Osteocyte (in vitro differentiated cells): ENCODE measurements around the gene CDX2. TPM values are rescaled to one million over a fixed set of nuclear protein-coding genes. Genes with fewer than 3 reads are reported as not detected.

Experiments
- DNase-seq: peaks from one replicate; pipeline ENCODE4 v3.0.0; 2021; ENCODE audit warnings: mixed read lengths; ENCODE audit not compliant: unreplicated experiment; ENCODE audit errors: extremely low spot score
- H3K27ac Mint-ChIP-seq: one replicate; pipeline ENCODE4 v1.8.0; 2021; ENCODE audit warnings: mild to moderate bottlenecking, mixed read lengths; ENCODE audit not compliant: unreplicated experiment
- H3K27me3 Mint-ChIP-seq: one replicate; pipeline ENCODE4 v1.8.0; 2021; ENCODE audit warnings: mixed read lengths; ENCODE audit not compliant: unreplicated experiment
- H3K36me3 Mint-ChIP-seq: one replicate; pipeline ENCODE4 v1.8.0; 2021; ENCODE audit warnings: mixed read lengths; ENCODE audit not compliant: unreplicated experiment
- H3K4me1 Mint-ChIP-seq: one replicate; pipeline ENCODE4 v1.8.0; 2021; ENCODE audit warnings: mixed read lengths; ENCODE audit not compliant: unreplicated experiment
- H3K4me3 Mint-ChIP-seq: one replicate; pipeline ENCODE4 v1.8.0; 2021; ENCODE audit warnings: mild to moderate bottlenecking, moderate library complexity, mixed read lengths; ENCODE audit not compliant: unreplicated experiment
- H3K9me3 Mint-ChIP-seq: one replicate; pipeline ENCODE4 v1.8.0; 2021; ENCODE audit warnings: mixed read lengths; ENCODE audit not compliant: unreplicated experiment
- CTCF ChIP-seq: fragments of 200-600 bp; sonication (generic); IDR thresholded peaks from 2 replicates; pipeline ENCODE4 v1.5.0; 2021; ENCODE audit warnings: antibody characterized with exemption, mild to moderate bottlenecking, moderate library complexity
- total RNA-seq: library from RNA; stranded (reverse); gene quantifications from 2 replicates; pipeline ENCODE4 v1.2.1, GENCODE V29; 2021

The CDX2 gene
- total RNA-seq, 1 donor from 2014 or later = not detected

- Mint-ChIP-seq H3K9me3 (no peaks in the 10 kb centered on the region), H3K4me1 (peaks cover 17% of the 10 kb centered on the region), H3K4me3 (no peak overlapping the region), H3K36me3 (no peaks in the 10 kb centered on the region), H3K27me3 (peaks cover 84% of the 10 kb centered on the region), H3K27ac (no peak overlapping the region)
- no peak for TF ChIP-seq CTCF
- DNase-seq = no peak
These were observed 45.2 kb downstream of the CDX2 start for GRCh38 chr13:27923794-27924528.

GRCh38 chr13:27922883-27923612, 46.1 kb downstream of the CDX2 start:
- Mint-ChIP-seq H3K27ac (no peak overlapping the region), H3K4me3 (no peak overlapping the region), H3K36me3 (no peaks in the 10 kb centered on the region), H3K4me1 (peaks cover 18% of the 10 kb centered on the region), H3K9me3 (no peaks in the 10 kb centered on the region), H3K27me3 (peaks cover 84% of the 10 kb centered on the region)
- DNase-seq = no peak
- TF ChIP-seq CTCF = no peak

GRCh38 chr13:27921961-27922882, 46.9 kb downstream of the CDX2 start:
- Mint-ChIP-seq H3K4me3 (no peak overlapping the region), H3K27ac (no peak overlapping the region), H3K9me3 (no peaks in the 10 kb centered on the region), H3K4me1 (peaks cover 22% of the 10 kb centered on the region), H3K27me3 (peaks cover 83% of the 10 kb centered on the region), H3K36me3 (no peaks in the 10 kb centered on the region)
- no peak for TF ChIP-seq CTCF
- no peak for DNase-seq

- H3K9me3 Mint-ChIP-seq = no peaks in the 10 kb centered on the region
- no peak for DNase-seq
- H3K4me3 Mint-ChIP-seq = peak overlapping the region; percentile 68
- TF ChIP-seq CTCF = no peak
- H3K36me3 Mint-ChIP-seq = no peaks in the 10 kb centered on the region
- peaks cover 83% of the 10 kb centered on the region for H3K27me3 Mint-ChIP-seq
- no peak overlapping the region for H3K27ac Mint-ChIP-seq
- peaks cover 21% of the 10 kb centered on the region for H3K4me1 Mint-ChIP-seq
These were observed 47.6 kb downstream of the CDX2 start for GRCh38 chr13:27921421-27921960.
